Putamen (tissue), 1 donor: ENCODE data around the gene MID1.

Experiments
- DNase-seq: peaks from one replicate; pipeline ENCODE4 v3.0.0-alpha.2; 2016; ENCODE audit warnings: low spot score

Gene MID1

GRCh38 chrX:10576777-10577447 lies 43.5 kb downstream of the MID1 start:
- no peak for DNase-seq

GRCh38 chrX:10576186-10576585 lies 44.2 kb downstream of the MID1 start:
- no peak for DNase-seq

- DNase-seq = no peak
Measured at GRCh38 chrX:10574663-10575062, 45.7 kb downstream of the MID1 start.

GRCh38 chrX:10571260-10571659 lies 49.1 kb downstream of the MID1 start:
- DNase-seq = no peak

GRCh38 chrX:10570601-10571000 lies 49.8 kb downstream of the MID1 start:
- no peak for DNase-seq

- DNase-seq = peak; percentile 64
Measured at GRCh38 chrX:10569946-10570345, 50.4 kb downstream of the MID1 start.

- DNase-seq = no peak
Measured at GRCh38 chrX:10568428-10568827, 52.0 kb downstream of the MID1 start.

- DNase-seq = no peak
Measured at GRCh38 chrX:10567136-10567535, 53.2 kb downstream of the MID1 start.

- no peak for DNase-seq
Measured at GRCh38 chrX:10566716-10567097, 53.7 kb downstream of the MID1 start.

- no peak for DNase-seq
Measured at GRCh38 chrX:10564484-10564883, 55.9 kb downstream of the MID1 start.

- DNase-seq = no peak
Measured at GRCh38 chrX:10557166-10557565, 63.2 kb downstream of the MID1 start.

GRCh38 chrX:10556405-10556804 lies 64.0 kb downstream of the MID1 start:
- DNase-seq = no peak

GRCh38 chrX:10555846-10556245 lies 64.5 kb downstream of the MID1 start:
- DNase-seq = no peak

GRCh38 chrX:10554612-10555270 lies 65.6 kb downstream of the MID1 start:
- no peak for DNase-seq

- DNase-seq = no peak
Measured at GRCh38 chrX:10549280-10549679, 71.1 kb downstream of the MID1 start.

GRCh38 chrX:10548688-10549087 lies 71.7 kb downstream of the MID1 start:
- no peak for DNase-seq

- no peak for DNase-seq
Measured at GRCh38 chrX:10545882-10546281, 74.5 kb downstream of the MID1 start.

GRCh38 chrX:10542586-10542985 lies 77.8 kb downstream of the MID1 start:
- DNase-seq = no peak

GRCh38 chrX:10538831-10539230 lies 81.6 kb downstream of the MID1 start:
- DNase-seq = no peak

- no peak for DNase-seq
Measured at GRCh38 chrX:10537308-10537707, 83.1 kb downstream of the MID1 start.

GRCh38 chrX:10536744-10537143 lies 83.6 kb downstream of the MID1 start:
- DNase-seq = no peak

- DNase-seq = no peak
Measured at GRCh38 chrX:10534611-10535010, 85.8 kb downstream of the MID1 start.

- DNase-seq = no peak
Measured at GRCh38 chrX:10533696-10534365, 86.6 kb downstream of the MID1 start.
